Stromal cell of bone marrow (primary cell): ENCODE results near the gene MAGI1.
"Not testable (repeated sequence)": the region's sequence is repeated elsewhere in the genome, so short reads cannot be mapped to it uniquely, and the experiment has no call there.

Experiments used
- DNase-seq: peaks from one replicate; pipeline ENCODE4 v3.0.0-alpha.2; 2012; ENCODE audit warnings: low read depth

MAGI1 gene

GRCh38 chr3:65873869-65874268, 164.8 kb downstream of the MAGI1 start:
- DNase-seq: no peak

DNA sequence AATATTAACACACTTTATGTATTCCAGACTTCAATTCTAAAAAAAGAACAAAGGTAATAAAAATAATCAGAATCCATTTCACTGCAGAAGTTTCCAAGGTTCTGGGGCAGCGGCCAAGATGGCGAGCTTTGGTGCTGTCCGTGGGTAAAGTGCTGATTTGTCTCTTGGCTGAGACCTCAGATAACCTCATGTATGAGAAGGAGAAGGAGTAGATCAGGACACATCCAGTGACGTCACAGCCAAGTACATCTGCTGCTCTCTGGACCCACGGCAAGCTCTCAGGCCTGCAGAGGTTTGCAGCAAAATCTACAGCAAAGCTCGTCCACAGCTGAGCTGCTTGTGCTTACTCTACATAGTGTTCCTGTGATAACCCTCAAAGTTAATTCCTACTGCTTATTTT, 165.7 kb downstream of the MAGI1 start:
- no peak for DNase-seq

- DNase-seq: no peak
Measured at GRCh38 chr3:65871305-65872141, 167.2 kb downstream of the MAGI1 start.

- DNase-seq: no peak
Measured at GRCh38 chr3:65869798-65870197, 168.9 kb downstream of the MAGI1 start.

DNA sequence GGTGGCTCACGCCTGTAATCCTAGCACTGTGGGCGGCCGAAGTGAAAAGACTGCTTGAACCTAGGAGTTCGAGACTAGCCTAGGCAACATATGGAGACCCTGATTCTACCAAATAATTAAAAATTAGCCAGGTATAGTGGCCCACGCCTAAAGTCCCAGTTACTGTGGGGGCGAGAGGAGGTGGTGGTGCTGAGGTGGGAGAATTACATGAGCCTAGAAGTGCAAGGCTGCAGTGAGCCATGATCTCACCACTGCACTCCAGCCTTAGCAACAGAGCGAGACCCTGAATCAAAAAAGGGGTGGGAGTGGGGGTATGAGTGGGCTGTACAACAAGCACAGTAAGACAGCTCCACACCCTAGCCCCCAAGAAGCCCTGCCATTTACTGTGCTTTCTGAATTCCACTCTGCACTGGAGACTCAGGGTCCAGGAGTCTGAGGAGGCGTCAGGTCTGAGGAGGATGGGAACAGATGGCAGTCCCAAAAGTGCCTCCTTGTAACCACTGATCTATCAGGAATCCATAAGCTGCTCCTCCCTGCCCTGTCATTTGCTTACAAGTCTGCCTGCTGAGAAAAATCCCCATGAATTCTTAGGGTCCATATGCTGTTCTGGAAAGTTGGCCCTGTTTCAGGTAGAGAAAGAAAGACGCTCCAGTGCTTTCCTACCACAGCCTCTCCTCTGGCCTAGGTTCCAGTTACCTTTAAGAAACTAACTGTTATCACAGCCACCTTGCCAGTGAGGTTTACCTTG, 171.1 kb downstream of the MAGI1 start:
- no peak for DNase-seq

- no peak for DNase-seq
Measured at GRCh38 chr3:65864357-65864904, 174.3 kb downstream of the MAGI1 start.

GRCh38 chr3:65861718-65862117, 177.0 kb downstream of the MAGI1 start:
- DNase-seq: no peak

- DNase-seq: not testable (repeated sequence)
Measured at GRCh38 chr3:65859612-65860011, 179.1 kb downstream of the MAGI1 start.

DNA sequence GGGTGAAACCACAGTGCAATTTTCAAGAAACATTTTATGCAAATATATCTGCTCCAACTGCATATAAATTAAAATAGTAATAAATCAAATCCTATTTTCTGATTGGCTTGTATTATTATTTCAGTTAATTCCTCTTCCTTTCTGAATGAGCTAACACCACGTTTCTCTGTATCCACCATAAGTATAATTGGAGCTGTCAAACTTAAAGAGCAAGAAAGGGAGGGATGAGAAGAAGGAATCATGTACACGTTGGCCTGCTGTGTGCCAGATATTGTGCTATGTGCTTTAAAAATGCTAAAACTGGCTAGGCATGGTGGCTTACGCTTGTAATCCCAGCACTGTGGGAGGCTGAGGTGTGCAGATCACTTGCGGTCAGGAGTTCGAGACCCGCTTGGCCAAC, 180.0 kb downstream of the MAGI1 start:
- no peak for DNase-seq

DNA sequence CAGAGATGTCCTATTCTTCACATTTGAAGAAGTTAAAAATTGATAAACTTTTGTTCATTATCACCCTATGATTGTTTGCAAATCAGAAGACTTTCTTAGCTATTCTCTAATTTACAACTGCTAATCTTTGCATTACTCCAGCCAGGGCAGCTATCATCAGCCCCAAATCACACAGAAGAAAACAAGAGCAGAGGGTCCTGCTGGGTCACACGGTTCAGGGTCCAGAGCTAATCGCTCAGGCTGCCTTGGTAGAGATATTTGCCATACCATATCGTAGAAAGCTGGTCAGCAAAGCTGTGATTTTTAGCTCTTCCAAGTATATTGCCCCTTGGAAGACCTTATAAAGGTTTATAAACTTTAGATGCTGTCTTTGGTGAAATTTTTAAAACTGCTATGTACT, 181.4 kb downstream of the MAGI1 start:
- DNase-seq: no peak

- DNase-seq: no peak
Measured at GRCh38 chr3:65856907-65857306, 181.8 kb downstream of the MAGI1 start.

DNA sequence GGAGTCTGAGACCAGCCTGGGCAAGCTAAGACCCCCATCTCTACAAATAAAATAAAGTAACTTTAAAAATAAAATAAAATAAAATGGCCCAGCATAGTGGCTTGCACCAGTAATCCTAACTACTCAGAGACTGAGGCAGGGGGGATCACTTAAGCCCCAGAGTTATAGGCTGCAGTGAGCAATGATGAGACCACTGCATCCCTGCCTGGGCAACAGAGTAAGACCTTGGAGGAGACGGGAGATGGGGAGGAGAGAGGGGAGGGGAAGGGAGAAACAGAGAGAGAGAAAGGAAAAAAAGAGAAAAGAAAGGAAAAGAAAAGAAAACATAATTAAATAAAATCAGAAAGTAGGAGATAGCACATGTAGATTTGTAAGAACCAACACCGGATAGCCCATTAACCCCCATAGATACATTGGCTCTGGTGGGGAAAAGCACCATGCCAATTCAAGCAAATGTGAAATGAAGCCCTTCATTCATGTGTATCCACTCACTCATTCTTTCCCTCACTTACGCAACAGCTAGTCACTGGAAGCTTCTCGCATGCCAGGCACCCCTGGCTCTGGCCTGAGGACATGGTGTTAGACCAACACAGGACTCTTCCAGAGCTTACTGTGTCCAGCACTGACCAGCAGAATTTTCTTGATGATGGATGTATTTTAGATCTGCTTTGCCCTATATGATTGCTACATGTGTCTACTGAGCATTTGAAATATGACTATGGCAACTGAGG, 183.2 kb downstream of the MAGI1 start:
- peak; percentile 73 for DNase-seq

- no peak for DNase-seq
Measured at GRCh38 chr3:65854606-65855304, 184.0 kb downstream of the MAGI1 start.

GRCh38 chr3:65851827-65852226, 186.9 kb downstream of the MAGI1 start:
- no peak for DNase-seq

DNA sequence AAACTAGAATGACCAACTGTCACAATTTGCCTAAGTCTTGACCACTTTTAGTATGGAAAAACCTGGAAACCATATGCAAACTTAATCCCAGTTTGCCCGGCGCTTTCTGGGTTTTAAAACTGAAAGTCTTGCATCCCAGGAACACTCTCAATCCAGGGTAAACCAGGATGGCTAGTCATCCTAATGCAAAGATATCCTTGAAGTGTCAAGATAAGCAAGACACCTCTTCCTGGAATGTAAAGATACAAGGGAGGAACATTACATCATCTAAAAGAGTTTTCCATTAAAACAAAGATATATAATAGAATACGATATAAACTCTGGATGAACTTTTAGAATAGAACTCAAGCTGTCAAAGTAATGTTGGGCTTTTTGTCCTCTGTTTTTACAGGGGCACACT, 188.5 kb downstream of the MAGI1 start:
- no peak for DNase-seq

- DNase-seq: no peak
Measured at GRCh38 chr3:65848024-65848423, 190.7 kb downstream of the MAGI1 start.

DNA sequence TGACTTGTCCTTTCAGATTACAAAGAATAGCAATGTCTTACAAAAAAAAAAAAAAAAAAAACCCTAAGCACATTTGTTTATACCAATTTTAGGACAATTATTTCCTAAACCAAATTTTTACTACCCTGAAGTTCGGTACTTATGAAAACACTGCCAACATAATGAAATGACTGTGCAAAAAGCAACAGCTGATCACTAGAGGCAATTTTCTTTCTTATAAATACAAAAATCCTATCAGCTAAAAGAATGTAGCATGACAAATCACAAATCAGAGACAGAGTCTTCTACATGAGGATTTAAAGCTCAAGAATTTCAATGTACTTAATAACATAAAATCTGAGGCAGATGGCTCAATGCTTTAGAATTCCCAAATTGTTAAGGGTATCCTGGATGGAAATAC, 191.8 kb downstream of the MAGI1 start:
- no peak for DNase-seq

- no peak for DNase-seq
Measured at GRCh38 chr3:65844370-65844769, 194.3 kb downstream of the MAGI1 start.

DNA sequence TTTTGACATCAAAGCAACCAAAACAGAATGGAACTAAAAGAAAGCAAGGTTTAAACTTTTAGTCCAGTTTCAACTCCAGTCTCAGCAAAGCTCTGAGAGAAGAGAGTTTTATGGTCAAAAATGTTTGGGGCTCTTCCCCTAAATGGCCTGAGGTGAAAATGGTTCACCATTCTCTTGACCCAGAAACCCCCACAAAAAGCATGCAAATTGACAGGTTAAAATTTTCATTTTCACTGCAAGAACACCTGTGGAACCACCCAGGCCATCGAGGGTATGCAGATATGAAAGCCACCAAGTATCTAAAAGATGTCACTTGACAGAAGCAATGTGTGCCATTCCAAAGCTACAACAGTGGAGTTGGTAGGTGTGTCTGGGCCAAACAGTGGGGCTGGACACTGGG, 195.0 kb downstream of the MAGI1 start:
- DNase-seq: no peak

- no peak for DNase-seq
Measured at GRCh38 chr3:65837604-65838003, 201.1 kb downstream of the MAGI1 start.

DNA sequence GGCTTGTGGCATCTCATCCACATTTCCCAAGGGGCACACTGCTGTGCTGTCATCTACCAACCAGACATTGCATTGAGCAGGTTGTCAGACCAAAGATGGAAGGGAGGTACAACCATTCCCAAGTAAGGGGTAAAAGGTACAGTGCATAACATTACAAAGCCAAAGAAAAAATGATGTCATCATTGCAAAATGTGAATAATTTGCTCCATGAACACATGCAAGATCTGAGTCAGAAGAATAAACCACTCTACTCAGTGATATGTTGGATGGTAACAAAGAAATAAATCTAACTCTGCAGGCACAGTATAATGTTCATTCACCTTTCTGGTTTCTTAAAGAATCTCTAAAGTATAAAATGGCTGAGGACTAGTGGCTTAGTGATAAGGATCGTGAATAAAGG, 202.7 kb downstream of the MAGI1 start:
- no peak for DNase-seq
